Stimulated activated CD4-positive, alpha-beta T cell treated with anti-CD3 and anti-CD28 coated beads, Interleukin-4, amount 100 ng/mL, for 24 hours (primary cell): ENCODE measurements around the gene SAMD5.
"Not testable (repeated sequence)": the region's sequence is repeated elsewhere in the genome, so short reads cannot be mapped to it uniquely, and the experiment has no call there.

Experiments
- DNase-seq: peaks from one replicate; pipeline ENCODE4 v3.0.0-alpha.2; 2020

SAMD5 gene

DNA sequence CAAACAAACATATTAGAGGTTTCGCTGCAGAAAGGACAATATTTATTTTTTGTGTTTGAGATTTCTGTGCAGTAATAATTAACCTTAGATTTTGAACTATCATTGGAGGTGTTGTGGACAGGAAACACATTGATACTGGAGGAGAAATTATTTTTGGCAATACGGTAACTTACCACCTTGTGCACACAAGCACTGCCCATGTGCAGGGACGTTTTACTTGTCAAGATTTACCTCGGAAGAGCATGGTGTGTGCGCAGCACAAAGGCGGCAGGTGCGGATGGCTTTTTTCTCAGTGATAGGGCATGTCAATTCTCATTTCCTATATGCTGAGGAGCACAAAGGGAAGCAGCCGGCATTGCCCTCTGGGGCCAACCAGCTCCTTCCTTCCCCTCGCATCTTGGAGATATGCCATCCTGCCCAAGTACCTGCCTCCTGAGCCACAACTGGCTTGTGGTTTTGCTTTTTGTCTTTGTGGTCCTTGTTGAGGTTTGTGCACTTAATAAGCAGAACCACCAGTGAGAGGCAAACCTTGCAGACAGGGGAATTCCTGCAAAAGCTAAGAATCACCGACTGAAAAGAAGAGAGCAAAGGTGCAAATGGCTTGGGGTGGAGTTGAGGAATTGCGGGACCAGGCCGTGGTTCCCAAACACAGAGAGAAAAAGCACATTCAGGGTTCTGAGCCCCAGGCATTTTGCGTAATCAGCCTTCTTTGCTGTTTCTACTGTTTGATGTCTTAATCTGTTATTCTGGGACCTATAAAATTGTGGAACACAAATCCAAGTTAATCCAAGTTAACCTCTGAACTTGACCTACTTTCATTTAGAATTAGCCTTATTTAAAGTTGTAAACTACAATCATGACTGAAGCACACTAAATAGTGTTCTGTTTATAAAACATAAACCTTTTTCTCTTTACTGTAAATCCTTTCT lies 21.9 kb downstream of the SAMD5 start:
- no peak for DNase-seq

DNA sequence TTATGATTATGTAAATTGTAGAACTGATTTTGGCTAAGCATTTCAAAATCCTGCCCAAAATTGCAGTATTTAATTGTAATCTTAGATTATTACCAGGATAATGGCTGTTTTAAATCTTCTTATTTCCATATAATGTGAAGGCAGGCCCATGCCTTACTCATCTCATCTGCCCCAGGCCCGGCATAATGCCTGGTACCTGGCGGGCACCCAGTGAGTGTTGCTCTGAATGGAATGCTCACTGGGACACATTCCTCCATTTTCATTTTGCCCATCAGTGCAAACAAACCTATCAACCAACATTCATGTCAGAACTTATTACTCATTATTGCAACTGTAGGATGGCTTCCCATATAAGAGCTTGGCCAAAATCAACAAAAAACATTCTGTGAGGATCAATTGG lies 22.8 kb downstream of the SAMD5 start:
- no peak for DNase-seq

DNA sequence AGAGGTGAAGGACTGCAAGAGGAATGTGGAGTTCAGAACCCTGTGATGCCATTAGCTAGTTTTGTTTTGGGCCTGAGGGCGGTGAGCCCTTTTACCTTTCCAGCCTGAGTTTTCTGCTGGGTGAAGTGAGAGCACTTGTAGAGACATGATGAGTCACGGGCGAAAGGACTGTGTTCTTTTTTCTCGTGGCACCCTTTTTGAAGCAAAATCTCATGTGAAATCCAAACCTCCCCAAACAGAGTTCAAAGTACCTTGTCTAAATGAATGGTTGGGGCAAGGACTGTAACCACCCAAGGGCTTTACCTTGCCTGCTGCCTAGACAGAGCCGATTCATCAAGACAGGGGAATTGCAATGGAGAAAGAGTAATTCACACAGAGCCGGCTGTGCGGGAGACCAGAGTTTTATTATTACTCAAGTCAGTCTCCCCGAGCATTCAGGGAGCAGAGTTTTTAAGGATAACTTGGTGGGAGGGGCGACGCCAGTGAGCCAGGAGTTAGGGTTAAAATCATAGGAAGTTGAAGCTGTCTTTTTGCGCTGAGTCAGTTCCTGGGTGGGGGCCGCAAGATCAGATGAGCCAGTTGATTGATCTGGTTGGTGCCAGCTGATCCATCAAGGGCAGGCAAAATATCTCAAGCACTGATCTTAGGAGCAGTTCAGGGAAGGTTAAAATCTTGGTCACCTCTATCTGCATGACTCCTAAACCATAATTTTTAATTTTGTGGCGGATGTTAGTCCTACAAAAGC lies 25.8 kb downstream of the SAMD5 start:
- DNase-seq, result no peak

DNA sequence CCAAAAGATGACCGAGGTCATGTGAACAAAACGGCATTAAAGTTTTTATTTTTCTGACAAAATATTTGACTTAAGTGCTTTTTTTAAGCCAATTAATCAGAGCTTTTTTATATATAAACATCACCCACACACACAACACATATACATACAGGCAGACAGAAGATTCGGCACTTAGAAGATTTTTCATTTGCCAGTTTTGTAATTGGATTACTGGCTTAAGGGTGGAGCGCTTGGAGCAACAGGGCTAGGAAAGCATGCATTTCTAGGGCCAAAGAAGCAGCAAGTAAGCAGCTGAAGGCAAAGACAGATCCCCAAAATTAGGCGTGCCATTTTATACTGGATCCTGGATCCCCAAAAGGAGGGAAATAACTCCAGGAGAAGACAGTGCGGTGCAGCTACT lies 30.3 kb downstream of the SAMD5 start:
- DNase-seq, result no peak

DNA sequence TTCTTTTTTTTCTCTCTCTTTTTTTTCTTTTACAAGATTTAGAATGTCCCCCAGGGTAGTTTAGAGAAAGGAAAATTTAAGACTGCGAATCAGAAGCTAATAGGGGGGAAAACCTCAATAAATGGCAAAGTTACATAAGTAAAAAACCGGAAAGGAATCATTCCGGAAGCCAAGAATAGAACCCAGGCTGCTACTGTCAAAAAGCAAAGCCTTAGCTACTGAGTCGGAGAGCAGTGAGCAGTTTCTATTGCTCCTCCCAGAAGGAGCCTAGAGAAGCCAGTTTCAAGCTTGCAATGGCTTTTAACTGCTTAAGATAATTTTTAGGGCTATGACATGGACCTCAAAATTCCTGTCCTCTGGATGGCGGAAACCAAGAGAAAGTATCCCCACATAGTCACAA lies 31.6 kb downstream of the SAMD5 start:
- DNase-seq, result no peak

DNA sequence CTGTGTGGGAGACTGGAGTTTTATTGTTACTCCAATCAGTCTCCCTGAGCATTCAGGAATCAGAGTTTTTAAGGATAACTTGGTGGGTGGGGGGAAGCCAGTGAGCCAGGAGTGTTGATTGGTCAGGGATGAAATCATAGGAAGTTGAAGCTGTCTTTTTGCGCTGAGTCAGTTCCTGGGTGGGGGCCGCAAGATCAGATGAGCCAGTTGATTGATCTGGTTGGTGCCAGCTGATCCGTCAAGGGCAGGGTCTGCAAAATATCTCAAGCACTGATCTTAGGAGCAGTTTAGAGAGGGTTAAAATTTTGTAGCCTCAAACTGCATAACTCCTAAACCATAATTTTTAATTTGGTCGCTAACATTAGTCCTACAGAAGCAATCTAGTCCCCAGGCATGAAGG lies 33.9 kb downstream of the SAMD5 start:
- DNase-seq, result not testable (repeated sequence)

DNA sequence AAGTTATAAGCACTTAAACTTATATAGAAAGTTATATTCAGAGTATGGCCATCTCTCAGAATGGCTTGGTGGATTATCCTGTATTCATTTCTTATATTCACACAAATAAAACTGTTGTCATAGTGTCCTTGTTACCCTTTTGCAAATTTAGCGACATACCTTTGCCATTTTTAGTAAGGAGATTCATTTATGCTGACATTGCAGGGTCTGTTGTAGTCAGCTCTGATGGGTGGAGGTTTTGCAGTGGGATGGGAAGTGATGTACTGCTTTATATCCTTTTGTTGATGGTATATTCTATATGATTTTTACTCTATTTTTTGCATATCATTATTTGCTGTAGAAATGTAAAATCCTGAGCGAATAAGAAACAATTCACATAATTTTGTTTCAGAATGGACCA lies 35.9 kb downstream of the SAMD5 start:
- DNase-seq, result no peak

DNA sequence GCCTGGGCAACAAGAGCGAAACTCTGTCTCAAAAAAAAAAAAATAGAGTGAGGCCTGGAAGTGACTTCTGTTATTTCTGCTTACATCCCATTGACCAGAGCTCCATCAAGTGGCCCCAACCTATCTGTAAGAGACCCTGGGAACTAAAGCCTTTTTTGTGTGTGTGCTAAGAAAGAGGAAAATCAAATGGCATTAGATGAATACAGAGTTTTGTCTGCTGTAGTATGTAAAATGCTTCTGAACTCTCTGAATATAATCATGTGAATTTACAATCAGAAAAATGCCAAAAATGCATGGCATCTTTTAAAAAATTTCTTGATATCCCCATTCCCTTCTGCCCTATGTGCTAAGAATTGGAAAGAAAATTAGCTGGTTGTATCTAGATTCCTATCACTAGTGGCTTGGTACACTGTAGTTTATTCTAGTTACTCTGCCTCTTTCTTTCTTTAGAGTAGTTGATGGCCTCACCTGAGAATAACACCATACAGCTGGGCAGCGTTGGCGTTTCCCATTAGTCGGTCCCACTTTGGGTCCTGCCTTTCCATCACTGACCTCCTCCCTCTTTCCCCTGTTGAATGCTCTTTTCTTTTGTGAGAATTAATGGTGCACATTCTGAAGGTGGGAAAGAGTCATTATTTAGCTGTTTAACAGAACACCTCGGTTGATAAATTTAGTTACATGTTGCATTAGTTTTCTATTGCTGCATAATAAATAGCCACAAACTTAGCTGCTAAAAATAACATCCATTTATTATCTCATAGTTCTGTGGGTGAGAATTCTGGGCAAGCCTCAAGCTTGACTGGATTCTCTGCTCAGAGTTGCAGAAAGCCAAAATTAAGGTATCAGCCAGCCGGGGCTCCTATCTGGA lies 38.2 kb downstream of the SAMD5 start:
- no peak for DNase-seq

DNA sequence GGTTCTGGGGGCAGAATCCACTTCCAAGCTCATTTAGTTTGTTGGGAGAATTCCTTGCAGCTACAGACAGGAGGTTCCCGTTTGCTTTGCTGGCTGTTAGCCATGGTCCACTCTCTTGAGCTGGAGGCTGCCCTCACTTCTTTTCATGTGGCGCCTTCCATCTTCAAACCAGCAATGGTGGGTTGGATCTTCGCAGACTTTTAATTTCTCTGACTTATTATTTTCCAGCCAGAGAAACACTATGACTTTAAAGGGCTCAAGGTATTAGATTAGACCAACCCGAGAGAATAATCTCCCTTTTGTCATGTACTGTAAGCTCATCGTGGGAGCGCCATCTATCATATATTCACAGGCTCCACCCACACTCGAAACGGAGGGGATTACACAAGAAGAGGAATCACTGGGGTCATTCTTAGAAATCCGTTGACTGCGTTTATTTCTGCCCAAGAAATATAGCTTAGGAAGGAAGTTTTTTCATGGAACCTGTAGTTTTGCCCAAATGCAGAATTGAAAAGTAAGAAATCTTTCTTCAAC lies 38.9 kb downstream of the SAMD5 start:
- DNase-seq, result no peak

DNA sequence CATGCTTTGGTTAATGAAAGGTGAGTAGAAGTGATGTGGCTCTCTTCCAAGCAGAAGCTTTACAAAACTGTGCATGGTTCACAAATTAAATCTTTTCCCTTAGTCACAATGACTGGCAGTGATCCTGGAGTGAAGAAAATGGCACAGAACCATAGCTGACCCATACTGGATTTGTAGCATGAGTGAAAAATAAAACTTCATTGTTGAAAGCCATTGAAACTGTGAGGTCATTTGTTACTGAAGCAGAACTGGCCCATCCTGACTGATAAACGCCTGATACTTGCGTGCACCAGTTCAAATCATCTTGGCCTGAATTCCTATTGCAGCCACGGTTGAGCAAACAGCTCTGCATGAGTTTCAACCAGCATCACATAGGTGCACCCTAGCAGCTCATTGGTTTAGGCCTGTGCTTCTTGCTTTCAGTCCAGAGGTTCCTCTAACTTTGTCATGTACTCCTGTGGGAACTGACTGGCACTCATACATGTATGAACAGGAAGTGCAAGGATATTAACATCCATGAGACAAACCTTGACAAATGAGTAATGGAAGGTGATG lies 40.5 kb downstream of the SAMD5 start:
- DNase-seq, result no peak

DNA sequence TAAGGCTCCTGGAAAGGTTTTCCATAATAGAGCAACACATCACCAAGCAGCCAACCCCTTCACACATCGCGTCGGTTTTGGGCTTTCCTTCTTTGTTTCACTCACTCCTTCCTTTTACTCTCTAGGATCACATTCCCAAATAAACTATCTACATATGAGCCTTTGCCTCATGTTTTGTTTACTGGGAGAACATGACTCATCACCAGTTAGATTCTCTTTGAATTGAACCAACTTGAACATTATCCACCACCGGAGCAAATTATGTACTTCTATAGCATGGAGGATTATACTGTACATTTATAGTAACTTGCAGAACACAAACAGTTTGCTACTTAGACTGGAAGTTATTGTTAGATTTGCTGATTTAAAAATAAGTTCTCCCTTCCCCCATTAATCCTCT lies 41.0 kb downstream of the SAMD5 start:
- DNase-seq, result no peak

DNA sequence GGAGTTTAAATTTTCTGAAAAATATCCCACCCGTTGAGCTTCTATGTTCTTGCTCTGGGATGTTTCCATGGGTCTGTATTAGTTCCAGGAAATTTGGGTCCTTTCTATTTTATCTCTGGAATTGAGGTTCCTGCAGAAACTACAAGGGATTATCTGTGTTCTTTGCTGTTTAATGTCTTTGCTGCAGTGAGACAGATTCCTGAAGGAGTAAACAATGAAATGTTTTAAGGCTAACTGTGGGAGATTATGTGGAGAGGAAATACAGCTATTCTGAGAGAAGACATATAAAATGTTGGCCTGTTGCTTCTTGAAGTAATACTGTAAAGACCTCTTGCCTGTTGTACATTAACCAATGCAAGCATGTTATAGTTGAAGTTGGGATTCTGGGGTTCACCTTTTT lies 43.5 kb downstream of the SAMD5 start:
- DNase-seq, result no peak

DNA sequence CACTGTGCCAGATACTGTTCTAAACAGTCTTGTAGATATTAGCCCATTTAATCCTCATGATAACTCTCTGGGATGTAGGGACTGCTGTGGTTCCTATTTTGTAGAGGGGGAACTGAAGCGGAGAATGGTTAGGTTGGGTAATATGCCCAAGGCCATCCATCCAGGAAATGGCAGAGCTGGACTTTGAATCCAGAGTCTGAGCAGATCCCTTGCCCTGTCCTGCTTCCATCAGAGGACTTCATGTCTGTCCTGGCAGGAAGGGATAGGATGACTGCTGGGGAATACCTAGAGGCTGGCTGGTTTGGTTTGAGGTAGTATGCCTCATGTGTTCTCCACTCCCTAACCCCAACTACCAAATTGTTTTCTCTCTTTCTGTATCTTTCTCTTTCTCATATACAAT lies 44.6 kb downstream of the SAMD5 start:
- no peak for DNase-seq

DNA sequence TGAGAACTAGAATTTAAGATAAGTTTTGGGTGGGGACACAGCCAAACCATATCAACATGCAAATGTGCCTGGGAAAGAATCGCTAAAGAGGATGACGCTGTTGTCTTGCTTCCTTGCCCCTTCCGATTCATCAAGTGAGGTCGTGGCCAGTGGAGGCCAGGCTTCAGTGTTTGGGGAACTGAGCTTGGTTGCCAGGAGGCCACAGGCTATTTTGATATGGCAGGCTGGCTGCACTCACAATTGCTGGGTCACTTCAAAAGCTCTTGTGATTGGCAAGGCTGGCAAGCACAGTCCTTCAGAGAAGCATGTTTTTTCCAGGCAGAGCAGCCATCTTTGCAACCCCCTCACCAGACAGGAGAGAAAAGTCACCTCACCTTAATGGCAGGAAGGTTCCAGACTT lies 45.8 kb downstream of the SAMD5 start:
- DNase-seq, result no peak

DNA sequence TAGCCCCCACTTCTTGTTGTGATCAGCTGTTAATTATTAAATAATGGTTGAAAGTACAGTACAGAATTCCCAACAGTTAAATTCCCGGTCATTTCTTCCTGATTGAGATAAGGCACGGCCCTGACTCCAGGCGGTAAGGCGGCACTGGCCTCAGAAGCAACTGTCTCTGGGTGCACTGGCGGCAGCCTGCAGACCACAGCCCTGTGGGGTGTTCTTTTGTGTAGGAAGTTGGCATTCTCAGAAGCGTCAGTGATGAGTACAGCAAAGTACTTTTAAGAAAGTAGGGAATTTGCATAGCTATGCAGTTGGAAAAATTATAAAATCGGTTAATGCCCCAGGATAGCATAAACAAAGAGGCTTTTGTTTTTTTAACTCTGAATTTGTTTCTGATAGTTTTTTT lies 50.5 kb downstream of the SAMD5 start:
- no peak for DNase-seq

DNA sequence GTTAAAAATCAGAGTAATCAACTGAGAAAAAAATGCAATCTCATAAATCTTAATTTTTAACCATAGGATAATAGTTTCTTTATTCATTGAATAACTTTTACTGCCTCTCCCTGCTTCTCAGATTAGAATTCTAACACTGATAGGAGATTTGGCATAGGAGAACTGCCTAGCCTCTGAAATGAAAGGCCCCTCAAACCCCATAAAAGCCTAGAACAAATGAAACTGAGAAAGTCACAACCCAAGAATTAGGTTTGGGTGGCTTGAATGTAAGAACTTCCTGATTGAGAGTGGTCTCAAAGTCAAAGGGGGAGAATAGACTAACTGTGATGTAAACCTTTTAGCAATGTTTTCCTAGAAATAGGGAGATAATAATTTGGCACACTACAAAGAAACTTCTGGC lies 52.2 kb downstream of the SAMD5 start:
- DNase-seq, result no peak

DNA sequence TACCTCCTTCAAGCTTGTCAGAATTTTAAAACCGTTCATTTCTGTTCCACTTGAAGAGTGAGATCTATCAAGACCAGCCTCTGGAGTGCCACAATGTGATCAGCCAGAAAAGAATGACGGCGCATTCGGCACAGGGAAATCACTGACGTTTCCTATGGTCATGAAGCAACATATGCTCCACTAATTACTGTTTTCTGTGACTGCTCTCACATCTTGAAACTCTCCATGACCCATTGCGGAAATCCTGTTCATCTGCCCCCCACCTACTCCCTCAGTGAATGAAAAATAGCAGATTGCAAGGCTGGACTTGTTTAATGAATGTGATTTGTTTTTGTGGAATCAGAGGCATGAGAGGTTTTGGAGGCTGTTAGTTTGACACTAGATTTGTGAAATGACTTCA lies 53.2 kb downstream of the SAMD5 start:
- DNase-seq, result no peak

DNA sequence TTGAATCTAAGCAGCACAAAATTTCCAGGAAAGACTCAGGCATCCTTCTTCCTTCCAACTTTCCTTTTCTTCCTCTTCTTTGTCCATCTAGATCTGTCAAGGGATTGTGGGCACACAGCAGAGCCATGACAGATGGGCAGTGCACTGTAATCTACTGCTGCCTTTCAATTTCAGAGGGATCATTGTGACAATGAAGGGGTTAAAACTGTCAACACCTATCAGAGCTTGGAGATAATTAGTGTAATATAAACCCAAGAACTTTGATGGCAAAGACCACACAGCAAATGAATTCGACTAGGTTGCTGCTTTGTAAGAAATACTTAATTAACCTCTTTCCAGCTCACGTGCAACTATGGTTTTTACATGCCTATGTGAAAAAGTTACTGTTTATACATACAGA lies 55.0 kb downstream of the SAMD5 start:
- DNase-seq, result no peak

DNA sequence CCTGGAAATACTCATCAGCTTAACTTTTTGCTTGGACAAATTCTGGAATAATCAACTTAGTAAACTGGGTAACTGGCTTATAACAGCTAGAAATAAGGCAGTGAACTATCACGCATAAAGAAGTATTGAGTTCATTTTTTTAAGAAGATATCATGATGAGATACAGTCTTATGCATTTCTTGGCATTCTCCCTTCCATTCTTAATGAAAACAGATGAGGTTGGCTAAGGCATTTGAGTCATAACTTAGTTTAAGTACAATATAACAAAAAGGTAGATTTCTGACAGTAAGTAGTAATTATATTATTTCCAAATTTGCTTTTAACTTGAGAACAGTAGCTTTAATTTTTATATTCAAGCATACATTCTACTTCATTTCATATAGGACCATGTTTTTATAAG lies 56.1 kb downstream of the SAMD5 start:
- no peak for DNase-seq

DNA sequence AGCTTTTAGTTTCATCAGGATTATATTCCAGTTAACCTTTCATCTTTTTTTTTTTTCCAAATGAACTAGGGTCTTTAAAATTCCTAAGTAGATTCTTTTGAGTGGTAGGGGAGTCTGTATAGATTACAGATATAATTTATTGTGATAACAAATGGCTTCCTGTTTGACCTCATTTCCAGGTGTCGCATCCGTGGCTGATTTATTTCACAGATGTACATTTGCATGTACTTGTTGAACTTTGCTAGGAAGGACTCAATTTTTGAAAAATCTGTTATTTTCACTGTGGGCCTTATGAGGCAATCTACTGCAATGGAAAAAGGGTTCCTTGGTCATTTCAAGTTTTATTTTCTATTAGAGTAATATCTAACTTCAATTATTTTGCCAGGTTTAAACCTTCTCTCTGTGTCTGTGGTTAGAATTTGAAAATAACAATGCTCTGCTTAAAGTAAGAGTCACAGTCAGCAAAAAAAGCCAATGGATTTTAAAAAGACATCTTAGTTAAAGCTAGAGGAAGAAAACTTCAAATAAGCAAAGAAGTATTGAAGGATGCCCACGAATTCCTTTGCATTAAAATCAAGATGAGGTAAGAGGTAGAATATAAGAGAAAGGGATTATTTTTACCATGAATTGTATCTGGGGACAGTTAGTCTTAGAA lies 57.9 kb downstream of the SAMD5 start:
- DNase-seq, result no peak

DNA sequence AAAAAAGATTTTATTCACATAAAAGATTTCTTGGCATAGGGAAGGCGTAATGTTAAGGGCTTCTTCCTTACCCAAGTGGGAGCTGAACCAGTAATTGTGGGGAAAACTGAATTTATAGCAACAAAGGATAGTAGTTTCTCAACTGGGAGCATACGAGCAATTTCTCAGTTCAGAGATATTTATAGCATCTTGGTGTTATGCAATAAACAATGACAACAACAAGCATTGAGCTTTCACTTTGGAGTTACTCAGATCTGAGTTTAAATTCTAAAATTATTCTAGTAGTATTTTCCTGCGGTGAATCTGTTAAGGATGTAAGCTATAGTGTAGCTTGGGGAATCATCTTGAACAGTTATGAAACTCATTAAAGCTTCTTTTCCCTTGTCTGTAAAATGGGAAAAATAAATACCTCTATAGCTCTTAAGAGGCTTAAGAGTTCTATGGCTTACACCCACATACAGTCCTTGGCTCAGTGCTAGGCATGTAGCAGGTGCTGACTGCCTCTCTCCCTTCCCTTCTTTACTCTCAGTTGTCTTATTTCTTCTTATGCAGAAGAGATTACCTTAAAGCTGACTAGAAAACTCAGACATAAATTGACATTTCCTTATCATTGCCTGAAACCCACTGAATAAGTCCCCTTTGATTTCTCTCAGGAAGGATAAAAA lies 58.8 kb downstream of the SAMD5 start:
- DNase-seq, result no peak

DNA sequence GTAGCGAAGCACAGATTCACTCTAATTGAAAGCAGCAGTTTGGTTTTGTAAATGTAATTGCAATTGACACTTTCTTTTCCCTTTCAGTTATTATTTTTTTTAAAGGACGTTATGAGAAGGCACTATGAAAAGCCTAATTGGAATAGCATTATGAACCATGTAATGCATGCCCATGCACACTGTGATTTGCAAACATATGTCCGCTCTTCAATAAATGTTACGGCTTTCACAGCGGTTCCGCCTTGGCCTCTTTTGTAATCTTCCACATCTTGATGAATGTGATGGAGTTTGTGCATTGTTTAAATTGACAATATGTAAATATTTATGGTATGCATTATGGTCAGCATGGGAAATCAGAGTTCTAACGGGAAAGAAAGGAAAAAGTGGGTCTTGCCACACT lies 61.3 kb downstream of the SAMD5 start:
- no peak for DNase-seq
